SK-N-SH (cell line): ENCODE results near the gene GRK2. TPM values are rescaled to one million over a fixed set of nuclear protein-coding genes. Genes with fewer than 3 reads are reported as not detected.

Source experiments
- CTCF ChIA-PET: fragments of 300-600, 350-600 bp; formaldehyde crosslinking; extraction: SDS; loops from one replicate; lab custom pipeline; 2021; lab: Yijun Ruan, JAX
- POLR2A ChIA-PET: fragments of 350-600 bp; sonication (Branson Sonifier 250); formaldehyde crosslinking; extraction: SDS; loops from one replicate; lab custom pipeline; 2020; ENCODE audit warnings: antibody characterized with exemption, inconsistent platforms; lab: Yijun Ruan, JAX
- DNase-seq: peaks from one replicate; pipeline ENCODE4 v3.0.0; 2012
- H2AFZ ChIP-seq: fragments of 200-600 bp; sonication (generic); 2 replicates; pipeline ENCODE4 v1.8.1; 2016; ENCODE audit warnings: antibody characterized with exemption, mild to moderate bottlenecking, low read depth
- H3F3A ChIP-seq: fragments of 200-600 bp; sonication (generic); replicated peaks from 2 replicates; pipeline ENCODE3; 2016; ENCODE audit warnings: antibody characterized with exemption, mild to moderate bottlenecking; ENCODE audit not compliant: insufficient read depth
- H3K27ac ChIP-seq, 2 experiments: fragments of 200-500 bp in 1 of 2; fragments of 200-600 bp in 1 of 2; sonication (Bioruptor generic) in 1 of 2; sonication (generic), shearing (Covaris generic) in 1 of 2; 2 replicates each; pipeline versions ENCODE4 v1.5.1 to v1.6.1; 2014 to 2016; ENCODE audit warnings: low read depth in 2 of 2, inconsistent platforms in 1 of 2, low read length in 1 of 2, mild to moderate bottlenecking in 1 of 2, mixed read lengths in 1 of 2
- H3K27me3 ChIP-seq: fragments of 200-600 bp; sonication (generic), shearing (Covaris generic); 2 replicates; pipeline ENCODE4 v1.6.1; 2016; ENCODE audit warnings: mixed run types; ENCODE audit not compliant: insufficient read depth
- H3K36me3 ChIP-seq, 2 experiments: fragments of 200-500 bp in 1 of 2; fragments of 200-600 bp in 1 of 2; sonication (Bioruptor generic) in 1 of 2; sonication (generic) in 1 of 2; replicated peaks in 1 of 2; 2 replicates each; pipeline versions ENCODE3 to v1.5.1; 2014 to 2016; ENCODE audit warnings: low read length in 1 of 2, mild to moderate bottlenecking in 1 of 2; ENCODE audit not compliant: insufficient read depth in 2 of 2, control insufficient read depth in 1 of 2
- H3K4me1 ChIP-seq, 2 experiments: fragments of 200-500 bp in 1 of 2; fragments of 200-600 bp in 1 of 2; sonication (Bioruptor generic) in 1 of 2; sonication (generic), shearing (Covaris generic) in 1 of 2; 2 replicates each; pipeline versions ENCODE4 v1.5.1 to v1.6.1; 2014 to 2016; ENCODE audit warnings: low read depth in 1 of 2, low read length in 1 of 2, mixed run types in 1 of 2; ENCODE audit not compliant: insufficient read depth in 2 of 2, control insufficient read depth in 1 of 2
- H3K4me2 ChIP-seq: fragments of 200-600 bp; sonication (generic), shearing (Covaris generic); 2 replicates; pipeline ENCODE4 v1.6.1; 2017; ENCODE audit warnings: mixed run types
- H3K4me3 ChIP-seq, 2 experiments: fragments of 200-500 bp in 1 of 2; fragments of 200-600 bp in 1 of 2; sonication (Bioruptor generic) in 1 of 2; sonication (generic), shearing (Covaris generic) in 1 of 2; 2 replicates each; pipeline versions ENCODE4 v1.5.1 to v1.8.1; 2014 to 2016; ENCODE audit warnings: low read depth in 2 of 2, inconsistent platforms in 1 of 2, low read length in 1 of 2, mild to moderate bottlenecking in 1 of 2, mixed read lengths in 1 of 2, moderate library complexity in 1 of 2
- H3K79me2 ChIP-seq: fragments of 200-600 bp; sonication (generic); 2 replicates; pipeline ENCODE4 v1.8.1; 2017; ENCODE audit warnings: mild to moderate bottlenecking; ENCODE audit not compliant: insufficient read depth
- H3K9ac ChIP-seq: fragments of 200-600 bp; sonication (generic); 2 replicates; pipeline ENCODE4 v1.6.1; 2017; ENCODE audit warnings: mixed run types
- H3K9me2 ChIP-seq: fragments of 200-600 bp; sonication (generic); 2 replicates; pipeline ENCODE4 v1.6.1; 2017; ENCODE audit warnings: mixed run types
- H3K9me3 ChIP-seq: fragments of 200-600 bp; sonication (generic); 2 replicates; pipeline ENCODE4 v1.6.1; 2017; ENCODE audit warnings: mixed run types, mild to moderate bottlenecking, moderate library complexity
- H4K20me1 ChIP-seq: fragments of 200-600 bp; sonication (generic); 2 replicates; pipeline ENCODE4 v1.6.1; 2017; ENCODE audit warnings: mild to moderate bottlenecking, mixed run types; ENCODE audit not compliant: insufficient read depth
- CHD2 ChIP-seq: fragments of 150-350 bp; IDR thresholded peaks from 2 replicates; pipeline ENCODE4 v1.6.1; 2018; ENCODE audit warnings: low read length; ENCODE audit not compliant: partially characterized antibody
- ELF1 ChIP-seq: IDR thresholded peaks from 2 replicates; pipeline ENCODE4 v1.4.0; 2012
- EP300 ChIP-seq, 2 experiments: IDR thresholded peaks; 2 replicates each; pipeline versions ENCODE4 v1.4.0 to v1.6.1; 2012; ENCODE audit warnings: borderline replicate concordance in 1 of 2, low read depth in 1 of 2, low read length in 1 of 2
- EZH2phosphoT487 ChIP-seq: fragments of 200-600 bp; sonication (generic); IDR thresholded peaks from 2 replicates; pipeline ENCODE4 v1.6.1; 2017; ENCODE audit warnings: low read depth, mixed run types, mild to moderate bottlenecking, antibody characterized with exemption, moderate library complexity, borderline replicate concordance
- FOXM1 ChIP-seq: IDR thresholded peaks from 2 replicates; pipeline ENCODE4 v1.4.0; 2012; ENCODE audit warnings: low read depth, mild to moderate bottlenecking
- GABPA ChIP-seq: IDR thresholded peaks from 2 replicates; pipeline ENCODE4 v1.4.0; 2012; ENCODE audit warnings: low read depth, mild to moderate bottlenecking
- MAX ChIP-seq: IDR thresholded peaks from 2 replicates; pipeline ENCODE4 v1.4.0; 2012; ENCODE audit warnings: low read depth
- MXI1 ChIP-seq: IDR thresholded peaks from 2 replicates; pipeline ENCODE4 v1.6.1; 2012; ENCODE audit warnings: mild to moderate bottlenecking, low read depth, low read length, improper control_type of control experiment
- POLR2AphosphoS5 ChIP-seq: IDR thresholded peaks from 2 replicates; pipeline ENCODE4 v1.6.1; 2012; ENCODE audit warnings: low read depth, low read length
- RAD21 ChIP-seq: IDR thresholded peaks from 2 replicates; pipeline ENCODE4 v1.6.1; 2012; ENCODE audit warnings: mild to moderate bottlenecking, low read length
- REST ChIP-seq: IDR thresholded peaks from 2 replicates; pipeline ENCODE4 v1.6.1; 2012; ENCODE audit warnings: mild to moderate bottlenecking, low read depth, low read length, moderate library complexity
- RFX5 ChIP-seq: IDR thresholded peaks from 2 replicates; pipeline ENCODE4 v1.6.1; 2012; ENCODE audit warnings: mild to moderate bottlenecking, improper control_type of control experiment, low read length
- RXRA ChIP-seq: IDR thresholded peaks from 2 replicates; pipeline ENCODE4 v1.4.0; 2012; ENCODE audit warnings: low read depth, mild to moderate bottlenecking, borderline replicate concordance
- SIN3A ChIP-seq: IDR thresholded peaks from 2 replicates; pipeline ENCODE4 v1.6.1; 2012; ENCODE audit warnings: low read depth, mild to moderate bottlenecking, low read length, moderate library complexity, borderline replicate concordance
- TCF12 ChIP-seq: IDR thresholded peaks from 2 replicates; pipeline ENCODE4 v1.4.0; 2012
- USF1 ChIP-seq: IDR thresholded peaks from 2 replicates; pipeline ENCODE4 v1.4.0; 2012; ENCODE audit warnings: low read depth, borderline replicate concordance
- USF2 ChIP-seq: fragments of 150-350 bp; IDR thresholded peaks from 2 replicates; pipeline ENCODE4 v1.6.1; 2017; ENCODE audit warnings: antibody characterized with exemption, low read length, low read depth, borderline replicate concordance
- YY1 ChIP-seq: IDR thresholded peaks from 2 replicates; pipeline ENCODE4 v1.4.0; 2012; ENCODE audit warnings: low read depth, mild to moderate bottlenecking
- ZBTB33 ChIP-seq: IDR thresholded peaks from 2 replicates; pipeline ENCODE4 v1.4.0; 2012; ENCODE audit warnings: low read depth, borderline replicate concordance
- WGBS: methylation state at CpG from one replicate; pipeline ENCODE4 v1.1.6; 2017; ENCODE audit warnings: low lambda C conversion rate; 5-methylcytosine and 5-hydroxymethylcytosine counted together
- polyA plus RNA-seq, 3 experiments: library from polyadenylated mRNA; depleted of rRNA; stranded (reverse); fragments of >200 nt; gene quantifications; 2 replicates each; pipeline ENCODE4 v1.2.3, GENCODE V29; 2012

Gene GRK2
- polyA plus RNA-seq, 1 of the 3 experiments (the other 2 are of a cell fraction): 48.5 TPM

GRCh38 chr11:67282155-67282875 is 16.0 kb downstream of the GRK2 start:
- no peak overlapping the region for H2AFZ ChIP-seq
- H4K20me1 ChIP-seq: no peaks in the 10 kb centered on the region
- H3K4me1 ChIP-seq: peaks cover 0 to 8% of the 10 kb centered on the region in 2 experiments; a peak in 2 of 4 replicates
- peaks cover 4% of the 10 kb centered on the region for H3F3A ChIP-seq
- TF ChIP-seq ELF1 (no peak), EZH2phosphoT487 (no peak), RAD21 (no peak), FOXM1 (no peak), RXRA (no peak), REST (no peak), TCF12 (no peak), EP300 (IDR thresholded peaks at IDR 0.05; ENCODE audit: borderline replicate concordance in 1 of 2, low read depth in 1 of 2, low read length in 1 of 2) (no peak)
- H3K9me3 ChIP-seq: no peaks in the 10 kb centered on the region
- WGBS: 94% methylated on average over 18 of the region's 20 CpGs
- H3K27me3 ChIP-seq: no peaks in the 10 kb centered on the region
- no peak overlapping the region for H3K27ac ChIP-seq
- CTCF ChIA-PET: interaction anchor here (0.8 to 2.1 kb wide), 5 partner anchors 11 to 100 kb away, joined by 3 to 10 read pairs (median 5); no protein-coding TSS in a partner anchor
- no peaks in the 10 kb centered on the region for H3K9me2 ChIP-seq
- H3K79me2 ChIP-seq: no peaks in the 10 kb centered on the region; the same call in 1 of the 2 replicates
- DNase-seq: no peak
- POLR2A ChIA-PET: no interaction called here
- no peak overlapping the region for H3K4me2 ChIP-seq
- no peak overlapping the region for H3K9ac ChIP-seq
- H3K36me3 ChIP-seq: peaks cover 3 to 59% of the 10 kb centered on the region in 2 experiments
- H3K4me3 ChIP-seq: no peak overlapping the region

- Histone ChIP-seq H3F3A (peaks cover 10% of the 10 kb centered on the region), H3K9me3 (no peaks in the 10 kb centered on the region), H3K27me3 (no peaks in the 10 kb centered on the region), H3K4me1 (peaks cover 6 to 14% of the 10 kb centered on the region in 2 experiments; a peak in 3 of 4 replicates), H3K4me2 (no peak overlapping the region), H3K79me2 (no peaks in the 10 kb centered on the region; the same call in 1 of the 2 replicates), H3K9me2 (no peaks in the 10 kb centered on the region), H3K36me3 (peaks cover 3 to 59% of the 10 kb centered on the region in 2 experiments), H2AFZ (no peak overlapping the region), H3K9ac (no peak overlapping the region), H4K20me1 (no peaks in the 10 kb centered on the region), H3K27ac (no peak overlapping the region), H3K4me3 (no peak overlapping the region)
- ChIA-PET CTCF (interaction anchor here (1.0 to 2.1 kb wide), 6 partner anchors 11 to 100 kb away, joined by 3 to 10 read pairs (median 4); no protein-coding TSS in a partner anchor), POLR2A (no interaction called here)
- WGBS: 89% methylated on average over 9 of the region's 11 CpGs
- no peak for DNase-seq
- TF ChIP-seq MXI1: no peak
- no peak for TF ChIP-seq YY1
- TF ChIP-seq ELF1: no peak
- no peak for TF ChIP-seq CHD2
- no peak for TF ChIP-seq SIN3A
- TF ChIP-seq ZBTB33: no peak
- no peak for TF ChIP-seq RFX5
- TF ChIP-seq EP300 (IDR thresholded peaks at IDR 0.05; ENCODE audit: borderline replicate concordance in 1 of 2, low read depth in 1 of 2, low read length in 1 of 2): no peak
- no peak for TF ChIP-seq RXRA
- TF ChIP-seq USF1: no peak
- TF ChIP-seq POLR2AphosphoS5: no peak
- TF ChIP-seq GABPA: no peak
- no peak for TF ChIP-seq MAX
- no peak for TF ChIP-seq USF2
Observed at GRCh38 chr11:67282876-67283371, 16.7 kb downstream of the GRK2 start.
